MM.1S (cell line): Measurements from ENCODE around the gene NUDT8.

Experiments
- EZH2 ChIP-seq: fragments of 300-600 bp; sonication (generic); optimal IDR thresholded peaks from 2 replicates; pipeline ENCODE3; 2017; ENCODE audit warnings: low read depth, mild to moderate bottlenecking, antibody characterized with exemption, low read length, mixed read lengths
- TF ChIP-seq, protein P1 (sequence below): fragments of 300-600 bp; sonication (generic); IDR thresholded peaks from 2 replicates; pipeline ENCODE4 v1.5.1; 2016; ENCODE audit warnings: antibody characterized with exemption, low read length, mixed read lengths

- TF ChIP-seq, protein P1, sequence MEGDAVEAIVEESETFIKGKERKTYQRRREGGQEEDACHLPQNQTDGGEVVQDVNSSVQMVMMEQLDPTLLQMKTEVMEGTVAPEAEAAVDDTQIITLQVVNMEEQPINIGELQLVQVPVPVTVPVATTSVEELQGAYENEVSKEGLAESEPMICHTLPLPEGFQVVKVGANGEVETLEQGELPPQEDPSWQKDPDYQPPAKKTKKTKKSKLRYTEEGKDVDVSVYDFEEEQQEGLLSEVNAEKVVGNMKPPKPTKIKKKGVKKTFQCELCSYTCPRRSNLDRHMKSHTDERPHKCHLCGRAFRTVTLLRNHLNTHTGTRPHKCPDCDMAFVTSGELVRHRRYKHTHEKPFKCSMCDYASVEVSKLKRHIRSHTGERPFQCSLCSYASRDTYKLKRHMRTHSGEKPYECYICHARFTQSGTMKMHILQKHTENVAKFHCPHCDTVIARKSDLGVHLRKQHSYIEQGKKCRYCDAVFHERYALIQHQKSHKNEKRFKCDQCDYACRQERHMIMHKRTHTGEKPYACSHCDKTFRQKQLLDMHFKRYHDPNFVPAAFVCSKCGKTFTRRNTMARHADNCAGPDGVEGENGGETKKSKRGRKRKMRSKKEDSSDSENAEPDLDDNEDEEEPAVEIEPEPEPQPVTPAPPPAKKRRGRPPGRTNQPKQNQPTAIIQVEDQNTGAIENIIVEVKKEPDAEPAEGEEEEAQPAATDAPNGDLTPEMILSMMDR: peak; percentile 88
- TF ChIP-seq EZH2: no peak
Observed at GRCh38 chr11:67648140-67648795, 18.5 kb upstream of the NUDT8 start.
